HUDEP-2 (cell line): ENCODE measurements around the gene ETFBKMT.
"Not testable (repeated sequence)": the region's sequence is repeated elsewhere in the genome, so short reads cannot be mapped to it uniquely, and the experiment has no call there.

ENCODE experiments used
- DNase-seq, 76 experiments: peaks; one replicate each; lab custom pipeline; 2025; ENCODE audit not compliant: unreplicated experiment in 76 of 76; lab: John Stamatoyannopoulos, UW

ETFBKMT gene

DNA sequence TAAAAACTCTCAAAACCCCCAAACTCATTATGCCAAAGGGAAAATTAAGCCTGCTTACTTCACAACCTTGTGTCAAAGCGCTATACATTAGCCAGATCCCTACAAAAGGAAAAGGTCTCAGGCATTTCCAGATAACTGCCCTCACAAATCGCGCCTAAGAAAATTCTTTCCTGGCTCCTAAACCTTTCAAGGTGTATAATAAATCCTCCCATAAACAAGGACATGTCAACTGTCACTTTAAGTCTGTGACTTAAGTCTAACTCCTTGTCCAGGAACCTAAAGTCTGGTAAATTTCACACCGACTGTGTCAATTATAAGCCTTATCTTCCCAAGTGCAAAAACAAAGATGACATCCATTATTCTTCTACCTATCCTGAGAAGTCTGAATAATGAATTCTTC is 4.3 kb upstream of the ETFBKMT start:
- no peak for DNase-seq

- DNase-seq, result no peak
Measured at GRCh38 chr12:31655792-31656191, 3.7 kb upstream of the ETFBKMT start.

DNA sequence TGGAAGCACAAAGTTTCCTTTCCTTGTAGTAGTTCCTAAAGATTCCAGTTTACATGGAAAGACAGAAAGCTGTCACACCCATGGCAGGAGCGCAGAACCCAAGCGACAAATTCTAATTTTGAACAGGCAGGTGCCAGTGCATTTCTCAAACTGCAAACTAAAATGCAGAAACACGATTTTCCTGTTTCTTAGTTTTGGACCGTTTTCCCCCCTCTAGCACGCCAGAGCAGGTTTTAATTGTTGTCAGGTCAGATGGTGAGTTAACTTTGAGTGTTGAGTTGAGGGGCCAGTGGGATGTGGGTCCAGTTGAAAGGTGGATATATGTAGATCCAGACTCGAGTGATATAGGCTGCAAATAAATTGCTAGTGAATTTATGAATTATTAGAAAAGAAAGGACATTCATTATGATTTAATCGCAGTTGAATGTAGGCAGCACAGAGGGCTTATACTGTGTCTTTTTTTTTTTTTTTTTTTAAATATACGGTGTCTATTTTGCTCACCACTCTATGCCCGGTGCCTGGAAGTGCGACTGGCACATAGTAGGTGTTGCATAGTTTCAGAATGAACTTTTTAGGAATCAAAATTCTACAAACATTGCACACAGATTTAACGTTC is 909 bp upstream of the ETFBKMT start:
- DNase-seq, result no peak

DNA sequence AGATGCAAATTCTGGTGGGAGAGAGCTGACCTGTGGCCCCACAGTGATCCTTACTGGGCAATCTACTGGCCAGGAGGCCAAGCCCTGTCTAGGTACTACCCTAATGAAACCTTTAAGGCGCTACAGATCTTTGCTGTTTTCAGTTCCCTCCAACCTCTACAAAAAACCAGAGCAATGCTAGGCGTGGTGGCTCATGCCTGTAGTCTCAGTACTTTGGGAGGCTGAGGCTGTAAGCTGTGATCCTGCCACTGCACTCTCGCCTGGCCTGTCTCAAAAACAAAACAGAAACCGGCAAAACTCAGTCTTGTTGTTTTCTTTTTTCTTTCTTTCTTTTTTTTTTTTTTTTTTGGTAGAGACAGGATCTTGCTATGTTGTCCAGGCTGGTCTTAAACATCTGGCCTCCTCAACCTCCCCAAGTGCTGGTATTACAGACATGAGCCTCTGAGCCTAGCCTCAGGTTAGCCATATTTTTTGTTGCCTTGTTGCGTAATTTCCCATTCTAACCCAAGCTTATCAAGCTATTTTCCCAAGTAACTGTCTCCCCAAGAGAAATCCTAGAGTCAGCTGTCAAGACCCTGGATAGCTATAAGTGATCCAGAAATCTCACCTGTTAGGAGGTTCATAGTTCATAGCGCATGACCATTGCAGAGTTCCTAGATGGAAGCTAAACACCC is 2.8 kb downstream of the ETFBKMT start:
- DNase-seq, result no peak

- DNase-seq, result no peak
Measured at GRCh38 chr12:31663576-31663975, 4.1 kb downstream of the ETFBKMT start.

- DNase-seq, result no peak
Measured at GRCh38 chr12:31664038-31664437, 4.5 kb downstream of the ETFBKMT start.

- DNase-seq, result no peak
Measured at GRCh38 chr12:31669020-31669419, 9.5 kb downstream of the ETFBKMT start.

GRCh38 chr12:31669582-31669981 is 10.1 kb downstream of the ETFBKMT start:
- DNase-seq, result not testable (repeated sequence)

- DNase-seq, result no peak
Measured at GRCh38 chr12:31672521-31672920, 13.0 kb downstream of the ETFBKMT start.

DNA sequence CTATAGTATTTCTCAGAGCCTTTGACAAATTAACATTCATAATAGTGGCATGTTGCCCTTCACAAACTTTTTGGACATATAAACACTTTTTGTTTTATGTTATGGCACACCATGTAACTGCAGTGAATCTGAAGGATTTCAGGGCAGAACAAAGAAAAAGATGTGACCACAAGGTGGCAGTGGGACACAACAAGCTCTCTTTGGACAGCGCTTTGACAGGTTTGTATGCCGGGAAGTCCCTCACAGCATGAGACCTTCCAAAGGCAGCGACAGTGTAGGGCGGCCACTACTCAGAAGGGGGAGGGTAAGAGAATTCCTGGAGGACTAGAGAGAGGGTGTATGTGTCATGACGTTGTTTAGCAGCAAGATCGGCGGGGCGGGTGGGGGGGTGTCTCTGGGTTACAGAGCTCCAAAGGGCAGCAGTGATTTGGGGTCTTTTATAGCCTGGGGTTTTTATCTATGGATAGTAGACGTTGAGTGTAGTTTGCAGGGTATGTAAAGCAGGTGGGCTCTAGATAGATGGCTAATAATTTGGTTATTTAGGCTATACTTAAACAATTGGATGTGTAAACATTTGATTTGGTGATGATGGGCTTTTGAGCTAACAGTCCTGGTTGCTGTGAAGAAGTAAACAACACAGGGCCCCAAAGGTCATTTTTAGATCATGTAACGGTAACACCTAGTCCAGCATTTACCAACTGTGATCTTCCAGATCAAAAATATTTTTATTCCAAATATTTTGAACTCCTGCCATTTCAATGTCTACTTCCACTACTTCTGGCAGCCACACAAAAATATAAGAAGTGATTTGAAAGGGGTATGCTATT is 22.9 kb downstream of the ETFBKMT start:
- DNase-seq, result peak in 63 of 76 experiments; percentile 1 to 79 (median 43)

DNA sequence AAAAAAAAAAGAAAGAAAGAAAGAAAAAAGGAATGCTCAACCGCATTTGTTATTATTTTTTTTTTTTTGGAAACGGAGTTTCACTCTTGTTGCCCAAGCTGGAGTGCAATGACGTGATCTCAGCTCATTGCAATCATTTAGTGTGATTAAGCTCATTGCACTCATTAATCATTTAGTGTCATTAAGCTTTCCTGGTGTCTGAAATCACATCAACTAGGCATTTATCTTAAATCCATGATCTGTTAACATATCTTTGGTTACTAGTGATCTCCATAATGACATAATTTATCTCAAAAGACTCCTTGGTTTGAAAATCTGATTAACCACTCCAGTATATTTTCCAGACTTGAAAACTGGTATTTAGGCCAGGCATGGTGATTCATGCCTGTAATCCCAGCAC is 26.3 kb downstream of the ETFBKMT start:
- DNase-seq, result no peak

- DNase-seq, result no peak
Measured at GRCh38 chr12:31687101-31687527, 27.6 kb downstream of the ETFBKMT start.

GRCh38 chr12:31689921-31690320 is 30.4 kb downstream of the ETFBKMT start:
- DNase-seq, result not testable (repeated sequence)

DNA sequence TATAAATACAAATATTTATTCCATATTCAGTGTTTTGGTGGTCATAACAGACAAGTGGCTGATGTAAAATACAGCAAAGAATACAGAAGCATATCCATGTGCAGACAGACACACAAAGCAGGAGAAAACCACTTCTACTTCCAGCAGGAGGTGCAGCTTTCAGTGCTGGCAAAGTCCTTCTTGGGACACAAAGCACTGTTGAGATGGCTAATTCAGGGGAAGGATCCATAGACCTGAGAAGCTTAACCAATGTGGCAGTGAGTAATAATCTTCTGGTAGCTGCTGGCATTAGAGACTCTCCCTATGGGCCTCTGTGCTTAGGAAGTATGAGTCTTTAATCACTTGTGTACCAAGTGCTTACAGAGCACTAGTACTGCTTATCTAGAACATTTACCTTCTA is 42.6 kb downstream of the ETFBKMT start:
- peak in 4 of 76 experiments; percentile 1 to 18 (median 14) for DNase-seq

DNA sequence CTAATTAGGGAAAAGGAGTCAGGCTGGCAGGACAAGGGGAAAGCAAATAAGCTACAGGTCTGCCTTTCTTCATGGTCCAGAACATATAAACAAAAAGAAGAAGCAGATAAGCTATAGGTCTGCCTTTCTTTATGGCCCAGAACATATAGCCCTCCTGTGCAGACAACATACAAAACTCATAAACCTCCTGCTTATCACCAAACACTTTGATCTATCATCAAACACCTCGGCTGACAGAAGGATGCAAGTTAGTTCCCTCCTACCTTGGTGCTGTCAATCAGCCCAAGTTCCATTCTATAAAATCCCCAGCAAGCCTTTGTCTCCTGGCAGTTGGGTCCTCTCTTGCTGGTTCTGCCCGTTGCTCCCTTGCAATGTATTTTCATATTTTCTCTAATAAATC is 46.1 kb downstream of the ETFBKMT start:
- DNase-seq, result no peak

GRCh38 chr12:31708118-31708517 is 48.6 kb downstream of the ETFBKMT start:
- not testable (repeated sequence) for DNase-seq

GRCh38 chr12:31710021-31710818 is 50.7 kb downstream of the ETFBKMT start:
- no peak for DNase-seq

GRCh38 chr12:31712877-31713276 is 53.4 kb downstream of the ETFBKMT start:
- no peak for DNase-seq

DNA sequence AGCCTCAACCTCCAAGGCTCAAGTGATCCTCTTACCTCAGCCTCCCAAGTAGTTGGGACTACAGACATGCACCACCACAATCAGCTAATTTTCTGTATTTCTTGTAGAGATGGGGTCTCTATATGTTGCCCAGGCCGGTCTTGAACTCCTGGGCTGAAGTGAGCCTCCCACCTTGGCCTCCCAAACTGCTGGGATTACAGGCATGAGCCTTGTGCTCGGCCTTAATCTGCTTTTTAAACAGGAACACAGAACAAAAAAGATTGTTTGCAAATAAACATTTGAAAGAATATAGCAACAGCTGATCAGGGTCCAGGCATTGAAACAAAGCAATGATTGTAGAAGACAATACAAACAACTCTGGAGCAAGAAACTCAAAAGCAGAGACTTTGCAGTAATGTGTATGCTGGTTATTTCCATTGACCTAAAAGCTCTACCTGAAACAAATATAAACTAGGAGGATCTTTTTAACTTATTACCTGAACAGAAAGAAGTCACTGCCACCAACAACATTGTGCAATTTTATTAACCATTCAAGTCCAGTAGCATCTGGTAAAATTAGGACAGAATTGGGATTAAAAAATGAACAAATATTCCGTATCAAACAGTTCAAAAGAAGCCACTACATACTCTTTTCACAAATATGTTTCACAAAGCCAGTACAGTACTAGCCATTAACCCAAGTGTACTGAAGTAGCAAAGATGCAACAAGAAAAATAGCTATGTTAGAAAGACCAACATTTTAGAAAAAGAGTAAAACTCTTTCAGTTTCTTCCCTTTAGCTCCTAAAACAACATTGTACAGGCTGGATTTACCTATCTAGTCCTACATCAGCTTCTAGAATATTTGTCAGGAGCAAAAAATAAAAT is 55.2 kb downstream of the ETFBKMT start:
- DNase-seq, result no peak

- DNase-seq, result peak in 41 of 76 experiments; percentile 4 to 76 (median 45)
Measured at GRCh38 chr12:31715283-31715825, 55.9 kb downstream of the ETFBKMT start.
